Caco-2 (cell line): ENCODE measurements around the gene ZNF521. TPM values are rescaled to one million over a fixed set of nuclear protein-coding genes. Genes with fewer than 3 reads are reported as not detected.

Source experiments
- BruUV-seq: library from RNA; stranded (reverse); fragments of 400-500 nt; replicated peaks from 2 replicates; lab custom pipeline; 2021; lab: Mats Ljungman, UMichigan
- CTCF ChIA-PET: fragments of 300-600 bp; sonication (Branson Sonifier 250); formaldehyde crosslinking; loops from one replicate; lab custom pipeline; 2022; ENCODE audit warnings: antibody characterized with exemption; lab: Charles Lee
- POLR2A ChIA-PET: fragments of 300-600 bp; sonication (Branson Sonifier 250); formaldehyde crosslinking; loops from one replicate; lab custom pipeline; 2022; ENCODE audit warnings: antibody characterized with exemption; lab: Charles Lee
- DNase-seq, 2 experiments: peaks; one replicate each; pipeline versions ENCODE4 v3.0.0 to v3.0.0-alpha.2; 2020 to 2022
- H3K27me3 ChIP-seq: replicated peaks from 2 replicates; pipeline ENCODE4 v1.6.0; 2011; ENCODE audit warnings: low read length; ENCODE audit not compliant: control insufficient read depth, insufficient read depth
- H3K36me3 ChIP-seq: 2 replicates; pipeline ENCODE4 v1.5.1; 2011; ENCODE audit warnings: low read length; ENCODE audit not compliant: control insufficient read depth, insufficient read depth
- H3K4me1 ChIP-seq: fragments of 250-450 bp; sonication (Bioruptor Pico); 2 replicates; pipeline ENCODE4 v1.5.1; 2020; ENCODE audit warnings: mild to moderate bottlenecking
- H3K4me3 ChIP-seq: 2 replicates; pipeline ENCODE4 v1.5.1; 2011; ENCODE audit warnings: low read depth, mild to moderate bottlenecking, control low read depth, low read length
- H3K9me3 ChIP-seq: fragments of 250-450 bp; sonication (Bioruptor Pico); 2 replicates; pipeline ENCODE4 v1.5.1; 2020; ENCODE audit warnings: mild to moderate bottlenecking, moderate library complexity
- H3K27ac Mint-ChIP-seq: one replicate; pipeline ENCODE4 v1.8.0; 2022; ENCODE audit warnings: mixed read lengths; ENCODE audit not compliant: unreplicated experiment
- H3K27me3 Mint-ChIP-seq: one replicate; pipeline ENCODE4 v1.8.0; 2022; ENCODE audit warnings: mixed read lengths; ENCODE audit not compliant: insufficient read depth, unreplicated experiment
- H3K36me3 Mint-ChIP-seq: one replicate; pipeline ENCODE4 v1.8.0; 2022; ENCODE audit warnings: mild to moderate bottlenecking, mixed read lengths; ENCODE audit not compliant: insufficient read depth, unreplicated experiment
- H3K4me1 Mint-ChIP-seq: one replicate; pipeline ENCODE4 v1.8.0; 2022; ENCODE audit warnings: low read depth, mixed read lengths; ENCODE audit not compliant: unreplicated experiment
- H3K4me3 Mint-ChIP-seq: one replicate; pipeline ENCODE4 v1.8.0; 2022; ENCODE audit warnings: mild to moderate bottlenecking, moderate library complexity, mixed read lengths; ENCODE audit not compliant: unreplicated experiment
- H3K9me3 Mint-ChIP-seq: one replicate; pipeline ENCODE4 v1.8.0; 2022; ENCODE audit warnings: mixed read lengths; ENCODE audit not compliant: unreplicated experiment
- intact Hi-C: fragments of 100-400 bp; cut with micrococcal nuclease; formaldehyde crosslinking; loops from one replicate; pipeline ENCODE4 v1.10.0; 2022; ENCODE audit not compliant: unreplicated experiment
- total RNA-seq: library from RNA; stranded (reverse); gene quantifications from 2 replicates; pipeline ENCODE4 v1.2.3, GENCODE V29; 2022
- TF ChIP-seq, protein P1 (sequence below), 2 experiments: fragments of 200-600 bp in 1 of 2; IDR thresholded peaks; 1 replicate in 1 of 2; 2 replicates in 1 of 2; pipeline versions ENCODE4 v1.5.1 to v1.8.0; 2011 to 2022; ENCODE audit warnings: antibody characterized with exemption in 1 of 2, control low read depth in 1 of 2, inconsistent platforms in 1 of 2, low read depth in 1 of 2, low read length in 1 of 2, mild to moderate bottlenecking in 1 of 2, moderate library complexity in 1 of 2; ENCODE audit not compliant: insufficient read depth in 1 of 2, severe bottlenecking in 1 of 2, unreplicated experiment in 1 of 2

Gene ZNF521
- total RNA-seq, 1 experiment from 2014 or later: not detected

DNA sequence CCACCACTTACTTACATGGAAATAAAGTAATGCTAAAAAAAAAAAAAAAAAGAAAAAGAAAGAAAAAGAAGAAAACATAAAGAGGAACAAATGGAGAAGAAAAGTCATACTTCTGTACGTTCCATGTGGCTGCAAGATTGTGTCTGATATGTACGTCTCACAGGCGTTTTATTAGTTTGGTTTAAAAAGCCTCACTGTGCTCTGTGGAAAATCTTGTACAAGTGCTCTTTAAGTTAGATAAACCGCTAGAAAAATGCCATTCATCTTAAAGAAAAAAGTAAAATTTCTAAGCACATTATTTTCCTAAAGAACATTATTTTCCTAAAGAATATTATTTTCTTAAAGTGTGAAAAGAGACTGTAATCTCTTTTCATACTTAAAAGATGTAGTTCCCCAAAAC lies 165.1 kb downstream of the ZNF521 start:
- POLR2A ChIA-PET: no interaction called here
- no peak for DNase-seq
- BruUV-seq: no TSS peak
- TF ChIP-seq, protein P1, sequence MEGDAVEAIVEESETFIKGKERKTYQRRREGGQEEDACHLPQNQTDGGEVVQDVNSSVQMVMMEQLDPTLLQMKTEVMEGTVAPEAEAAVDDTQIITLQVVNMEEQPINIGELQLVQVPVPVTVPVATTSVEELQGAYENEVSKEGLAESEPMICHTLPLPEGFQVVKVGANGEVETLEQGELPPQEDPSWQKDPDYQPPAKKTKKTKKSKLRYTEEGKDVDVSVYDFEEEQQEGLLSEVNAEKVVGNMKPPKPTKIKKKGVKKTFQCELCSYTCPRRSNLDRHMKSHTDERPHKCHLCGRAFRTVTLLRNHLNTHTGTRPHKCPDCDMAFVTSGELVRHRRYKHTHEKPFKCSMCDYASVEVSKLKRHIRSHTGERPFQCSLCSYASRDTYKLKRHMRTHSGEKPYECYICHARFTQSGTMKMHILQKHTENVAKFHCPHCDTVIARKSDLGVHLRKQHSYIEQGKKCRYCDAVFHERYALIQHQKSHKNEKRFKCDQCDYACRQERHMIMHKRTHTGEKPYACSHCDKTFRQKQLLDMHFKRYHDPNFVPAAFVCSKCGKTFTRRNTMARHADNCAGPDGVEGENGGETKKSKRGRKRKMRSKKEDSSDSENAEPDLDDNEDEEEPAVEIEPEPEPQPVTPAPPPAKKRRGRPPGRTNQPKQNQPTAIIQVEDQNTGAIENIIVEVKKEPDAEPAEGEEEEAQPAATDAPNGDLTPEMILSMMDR (IDR thresholded peaks at IDR 0.05; ENCODE audit: insufficient read depth in 1 of 2, low read depth in 1 of 2, low read length in 1 of 2, severe bottlenecking in 1 of 2, unreplicated experiment in 1 of 2): no peak
- Mint-ChIP-seq H3K9me3 (no peaks in the 10 kb centered on the region), H3K4me1 (no peaks in the 10 kb centered on the region), H3K36me3 (no peaks in the 10 kb centered on the region), H3K27me3 (peaks cover 11% of the 10 kb centered on the region), H3K4me3 (no peak overlapping the region), H3K27ac (no peak overlapping the region)
- Histone ChIP-seq H3K4me1 (no peaks in the 10 kb centered on the region), H3K9me3 (no peaks in the 10 kb centered on the region), H3K4me3 (no peak overlapping the region), H3K27me3 (no peaks in the 10 kb centered on the region), H3K36me3 (no peaks in the 10 kb centered on the region)
- intact Hi-C loops: no loop called here
- CTCF ChIA-PET: no interaction called here

DNA sequence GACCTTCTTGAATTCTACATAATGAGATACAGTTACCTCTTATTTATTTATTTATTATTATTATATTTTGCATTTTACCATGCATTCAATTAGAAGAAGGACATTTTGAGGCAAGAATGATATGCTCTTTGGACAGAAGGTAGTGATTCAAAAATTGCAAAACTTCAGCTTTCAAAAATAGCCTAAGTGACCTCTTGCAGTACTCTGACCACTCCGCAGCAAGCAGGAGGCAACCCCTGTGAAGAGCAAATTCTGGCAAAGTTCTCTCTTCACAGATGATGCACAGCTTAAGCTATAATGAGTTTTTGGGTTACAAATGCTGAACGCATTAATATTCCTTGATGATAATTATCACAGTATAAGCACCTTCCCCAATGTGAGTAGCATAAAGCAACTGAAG lies 170.0 kb downstream of the ZNF521 start:
- no peaks in the 10 kb centered on the region for H3K4me1 ChIP-seq
- no peaks in the 10 kb centered on the region for H3K27me3 ChIP-seq
- BruUV-seq: no TSS peak

DNA sequence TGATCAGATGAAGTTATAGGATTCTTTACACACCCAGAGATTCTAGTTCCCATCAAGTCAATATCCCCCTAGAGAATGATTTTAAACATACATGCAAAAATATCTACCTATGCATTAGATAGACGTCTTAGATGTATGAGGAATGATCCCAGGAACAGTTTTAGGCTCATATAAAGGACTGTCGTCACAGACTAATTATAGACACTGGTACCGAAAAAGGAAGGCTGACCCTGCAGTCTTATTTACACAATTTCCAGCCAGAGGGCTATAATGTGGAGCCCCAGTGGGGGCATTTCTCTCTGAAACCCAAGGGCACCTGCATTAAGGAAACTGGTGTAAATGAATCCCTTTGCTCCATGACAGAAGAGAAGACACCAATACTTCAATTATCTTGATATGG lies 170.4 kb downstream of the ZNF521 start:
- CTCF ChIA-PET: no interaction called here
- DNase-seq: no peak
- no peaks in the 10 kb centered on the region for H3K9me3 Mint-ChIP-seq
- no peaks in the 10 kb centered on the region for H3K4me1 Mint-ChIP-seq
- no peak overlapping the region for H3K27ac Mint-ChIP-seq
- BruUV-seq: no TSS peak
- Histone ChIP-seq H3K36me3 (no peaks in the 10 kb centered on the region), H3K4me3 (no peak overlapping the region), H3K9me3 (no peaks in the 10 kb centered on the region), H3K27me3 (no peaks in the 10 kb centered on the region), H3K4me1 (no peaks in the 10 kb centered on the region)
- H3K36me3 Mint-ChIP-seq: no peaks in the 10 kb centered on the region
- no peak overlapping the region for H3K4me3 Mint-ChIP-seq
- intact Hi-C loops: no loop called here
- peaks cover 10% of the 10 kb centered on the region for H3K27me3 Mint-ChIP-seq
- TF ChIP-seq, protein P1 (IDR thresholded peaks at IDR 0.05; ENCODE audit: insufficient read depth in 1 of 2, low read depth in 1 of 2, low read length in 1 of 2, severe bottlenecking in 1 of 2, unreplicated experiment in 1 of 2): no peak
- POLR2A ChIA-PET: no interaction called here

More for the DNA sequence above, 170.0 kb downstream of the ZNF521 start:
- Histone ChIP-seq H3K9me3 (no peaks in the 10 kb centered on the region), H3K36me3 (no peaks in the 10 kb centered on the region), H3K4me3 (no peak overlapping the region)
- Mint-ChIP-seq H3K27me3 (peaks cover 11% of the 10 kb centered on the region), H3K27ac (no peak overlapping the region), H3K4me3 (no peak overlapping the region), H3K36me3 (no peaks in the 10 kb centered on the region), H3K9me3 (no peaks in the 10 kb centered on the region), H3K4me1 (no peaks in the 10 kb centered on the region)
- DNase-seq: no peak
- intact Hi-C loops: no loop called here
- CTCF ChIA-PET: no interaction called here
- TF ChIP-seq, protein P1 (IDR thresholded peaks at IDR 0.05; ENCODE audit: insufficient read depth in 1 of 2, low read depth in 1 of 2, low read length in 1 of 2, severe bottlenecking in 1 of 2, unreplicated experiment in 1 of 2): no peak
- POLR2A ChIA-PET: no interaction called here
